HL-60 (cell line): Measurements from ENCODE around the gene PNMT.

Source experiments
- DNase-seq, 2 experiments: peaks; one replicate each; pipeline ENCODE4 v3.0.0-alpha.2; 2010 to 2020; ENCODE audit warnings: low read depth in 1 of 2, low spot score in 1 of 2
- H3K27ac ChIP-seq: fragments of 250-450 bp; sonication (Bioruptor Pico); replicated peaks from 2 replicates; pipeline ENCODE4 v1.5.1; 2020; ENCODE audit warnings: mild to moderate bottlenecking, moderate library complexity
- H3K27me3 ChIP-seq: fragments of 250-450 bp; sonication (Bioruptor Pico); 2 replicates; pipeline ENCODE4 v1.5.1; 2021; ENCODE audit warnings: mild to moderate bottlenecking, moderate library complexity; ENCODE audit not compliant: insufficient read depth, poor library complexity, severe bottlenecking
- H3K4me3 ChIP-seq: replicated peaks from 2 replicates; pipeline ENCODE4 v1.5.1; 2011; ENCODE audit warnings: mild to moderate bottlenecking, control low read depth, low read length; ENCODE audit not compliant: insufficient read depth
- CTCF ChIP-seq: IDR thresholded peaks from one replicate; pipeline ENCODE4 v1.5.1; 2011; ENCODE audit warnings: low read length, control low read depth, inconsistent platforms; ENCODE audit not compliant: insufficient read depth
- GABPA ChIP-seq: IDR thresholded peaks from 2 replicates; pipeline ENCODE4 v1.6.1; 2012; ENCODE audit warnings: low read depth
- POLR2AphosphoS5 ChIP-seq: IDR thresholded peaks from 2 replicates; pipeline ENCODE4 v1.6.1; 2012; ENCODE audit warnings: low read depth
- REST ChIP-seq: IDR thresholded peaks from 2 replicates; pipeline ENCODE4 v1.6.1; 2012; ENCODE audit warnings: low read depth; ENCODE audit not compliant: insufficient replicate concordance
- SPI1 ChIP-seq: IDR thresholded peaks from 2 replicates; pipeline ENCODE4 v1.6.1; 2012; ENCODE audit warnings: low read depth, mild to moderate bottlenecking, borderline replicate concordance

PNMT gene

GRCh38 chr17:39621523-39622379 is 46.5 kb upstream of the PNMT start:
- no peak overlapping the region for H3K27ac ChIP-seq
- H3K27me3 ChIP-seq: peaks cover 6% of the 10 kb centered on the region
- H3K4me3 ChIP-seq: no peak overlapping the region
- peak; percentile 100 for TF ChIP-seq CTCF
- TF ChIP-seq POLR2AphosphoS5: no peak
- peak; percentile 84 for TF ChIP-seq REST
- no peak for TF ChIP-seq GABPA
- TF ChIP-seq SPI1: no peak
- DNase-seq: peak; percentile 66 to 88

GRCh38 chr17:39622380-39623006 is 45.8 kb upstream of the PNMT start:
- DNase-seq: no peak
- H3K4me3 ChIP-seq: no peak overlapping the region
- peaks cover 7% of the 10 kb centered on the region for H3K27me3 ChIP-seq
- H3K27ac ChIP-seq: no peak overlapping the region
- TF ChIP-seq SPI1 (no peak), GABPA (no peak), POLR2AphosphoS5 (no peak), REST (no peak), CTCF (no peak)

DNA sequence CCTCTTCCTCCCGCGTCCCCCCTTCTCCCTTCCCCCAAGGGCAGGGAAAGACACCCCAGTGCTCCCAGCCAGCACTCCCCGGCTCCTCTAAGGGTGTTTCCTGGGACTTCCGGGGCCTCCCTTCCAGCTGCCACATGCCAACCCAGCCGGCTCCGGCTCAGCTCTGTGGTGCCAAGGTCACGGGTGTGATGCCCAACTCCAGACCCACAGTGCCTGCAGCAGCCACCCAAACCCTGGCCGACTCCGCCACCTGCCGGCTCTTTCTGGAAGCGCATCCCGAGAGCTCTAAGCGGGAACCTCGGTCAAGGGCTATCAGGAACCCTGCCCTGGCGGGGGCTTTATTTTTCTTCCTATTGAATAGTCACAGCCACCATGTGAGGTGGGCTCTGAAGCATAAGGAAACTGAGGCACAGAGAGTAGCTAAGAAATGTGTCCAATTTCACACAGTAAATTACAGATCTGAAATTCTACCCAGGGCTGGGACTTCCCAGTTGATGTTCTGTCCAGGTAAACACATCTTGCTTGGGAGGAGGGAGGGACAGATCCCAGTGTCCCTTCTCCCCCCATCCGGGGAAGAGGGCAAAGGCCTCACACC is 44.8 kb upstream of the PNMT start:
- H3K27ac ChIP-seq: no peak overlapping the region
- peak; percentile 82 for TF ChIP-seq CTCF
- no peak for TF ChIP-seq POLR2AphosphoS5
- no peak for TF ChIP-seq SPI1
- no peak for TF ChIP-seq REST
- peaks cover 7% of the 10 kb centered on the region for H3K27me3 ChIP-seq
- peak in 1 of 2 experiments; percentile 81 for DNase-seq
- H3K4me3 ChIP-seq: no peak overlapping the region
